ENCODE measurements around the gene XCL1.

- TF ChIP-seq EZH2 (optimal IDR thresholded peaks at IDR 0.05; ENCODE audit: low read depth, low read length): no peak
- TF ChIP-seq, protein P1, sequence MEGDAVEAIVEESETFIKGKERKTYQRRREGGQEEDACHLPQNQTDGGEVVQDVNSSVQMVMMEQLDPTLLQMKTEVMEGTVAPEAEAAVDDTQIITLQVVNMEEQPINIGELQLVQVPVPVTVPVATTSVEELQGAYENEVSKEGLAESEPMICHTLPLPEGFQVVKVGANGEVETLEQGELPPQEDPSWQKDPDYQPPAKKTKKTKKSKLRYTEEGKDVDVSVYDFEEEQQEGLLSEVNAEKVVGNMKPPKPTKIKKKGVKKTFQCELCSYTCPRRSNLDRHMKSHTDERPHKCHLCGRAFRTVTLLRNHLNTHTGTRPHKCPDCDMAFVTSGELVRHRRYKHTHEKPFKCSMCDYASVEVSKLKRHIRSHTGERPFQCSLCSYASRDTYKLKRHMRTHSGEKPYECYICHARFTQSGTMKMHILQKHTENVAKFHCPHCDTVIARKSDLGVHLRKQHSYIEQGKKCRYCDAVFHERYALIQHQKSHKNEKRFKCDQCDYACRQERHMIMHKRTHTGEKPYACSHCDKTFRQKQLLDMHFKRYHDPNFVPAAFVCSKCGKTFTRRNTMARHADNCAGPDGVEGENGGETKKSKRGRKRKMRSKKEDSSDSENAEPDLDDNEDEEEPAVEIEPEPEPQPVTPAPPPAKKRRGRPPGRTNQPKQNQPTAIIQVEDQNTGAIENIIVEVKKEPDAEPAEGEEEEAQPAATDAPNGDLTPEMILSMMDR (IDR thresholded peaks at IDR 0.05; ENCODE audit: low read length): no peak
Measured at GRCh38 chr1:168529518-168529917, 46.9 kb upstream of the XCL1 start.

All from MM.1S (cell line).